ENCODE results near the gene TSPAN18. TPM values are rescaled to one million over a fixed set of nuclear protein-coding genes. Genes with fewer than 3 reads are reported as not detected.

The TSPAN18 gene
- total and polyA plus RNA-seq, 2 donors from 2014 or later, result 13.8 to 38.1 TPM

DNA sequence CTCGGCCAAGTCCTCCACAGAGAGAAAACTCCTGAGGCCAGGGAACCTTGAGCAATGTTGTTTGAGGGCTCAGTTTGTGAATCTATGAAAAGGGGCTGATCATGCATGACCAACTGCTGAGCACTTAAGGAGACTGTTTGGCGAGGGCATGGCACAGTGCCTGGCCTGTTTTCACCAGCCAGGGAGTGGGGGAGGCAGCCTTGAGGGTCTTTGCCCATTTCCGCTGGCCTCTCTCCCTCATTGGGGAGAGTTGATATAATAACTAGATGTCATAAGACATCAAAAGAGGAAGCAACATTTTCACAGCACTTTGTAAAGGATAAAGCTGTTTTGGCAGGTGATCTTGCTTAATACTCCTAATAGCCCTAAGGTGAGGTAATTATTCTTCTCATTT is 113.3 kb downstream of the TSPAN18 start:
- peaks cover 0 to 4% (median 0%) of the 10 kb centered on the region in 3 donors for H3K9me3 ChIP-seq (ENCODE audit: control insufficient read depth in 2 of 3, insufficient read depth in 1 of 3, low read length in 3 of 3)
- TF ChIP-seq CTCF (IDR thresholded peaks at IDR 0.05; ENCODE audit: borderline replicate concordance, extremely low read depth, insufficient read depth), result no peak
- intact Hi-C loops (cut with DNase I), result no loop called here
- DNase-seq (peak in 1 of 5 donors; percentile 35), FAIRE-seq (no peak)
- no peak overlapping the region for H3K4me3 ChIP-seq (ENCODE audit: low read length in 3 of 3)
- no peak overlapping the region for H3K9ac ChIP-seq (ENCODE audit: low read length in 3 of 3)
- H3K4me1 ChIP-seq (ENCODE audit: control insufficient read depth in 2 of 3, insufficient read depth in 2 of 3, low read depth in 1 of 3, low read length in 3 of 3), result peaks cover 3 to 13% (median 11%) of the 10 kb centered on the region in 3 donors
- no peaks in the 10 kb centered on the region for H3K27me3 ChIP-seq (ENCODE audit: control insufficient read depth, insufficient read depth, low read length)
- H3K36me3 ChIP-seq (ENCODE audit: control insufficient read depth in 2 of 3, insufficient read depth in 3 of 3, low read length in 3 of 3), result no peaks in the 10 kb centered on the region
- H3K27ac ChIP-seq (ENCODE audit: low read depth in 2 of 2, low read length in 2 of 2), result peak overlapping the region in 1 of 2 donors; percentile 66

- FAIRE-seq, result no peak
- Histone ChIP-seq H3K9ac (ENCODE audit: low read length in 3 of 3) (no peak overlapping the region), H3K27me3 (ENCODE audit: control insufficient read depth, insufficient read depth, low read length) (no peaks in the 10 kb centered on the region), H3K4me1 (ENCODE audit: control insufficient read depth in 2 of 3, insufficient read depth in 2 of 3, low read depth in 1 of 3, low read length in 3 of 3) (peaks cover 2 to 12% (median 8%) of the 10 kb centered on the region in 3 donors), H3K4me3 (ENCODE audit: low read length in 3 of 3) (no peak overlapping the region), H3K36me3 (ENCODE audit: control insufficient read depth in 2 of 3, insufficient read depth in 3 of 3, low read length in 3 of 3) (no peaks in the 10 kb centered on the region), H3K9me3 (ENCODE audit: control insufficient read depth in 2 of 3, insufficient read depth in 1 of 3, low read length in 3 of 3) (peaks cover 0 to 4% (median 0%) of the 10 kb centered on the region in 3 donors), H3K27ac (ENCODE audit: low read depth in 2 of 2, low read length in 2 of 2) (no peak overlapping the region)
- TF ChIP-seq CTCF (IDR thresholded peaks at IDR 0.05; ENCODE audit: borderline replicate concordance, extremely low read depth, insufficient read depth), result no peak
- intact Hi-C loops (cut with DNase I), result no loop called here
- no peak for DNase-seq
Measured at GRCh38 chr11:44840521-44841251, 113.9 kb downstream of the TSPAN18 start.

- intact Hi-C loops (cut with DNase I), result no loop called here
- FAIRE-seq, result no peak
Measured at GRCh38 chr11:44842220-44842619, 115.5 kb downstream of the TSPAN18 start.

More at GRCh38 chr11:44842220-44842619, 115.5 kb downstream of the TSPAN18 start:
- H3K4me1 ChIP-seq (ENCODE audit: control insufficient read depth in 2 of 3, insufficient read depth in 2 of 3, low read depth in 1 of 3, low read length in 3 of 3), result peaks cover 0 to 14% (median 8%) of the 10 kb centered on the region in 3 donors
- H3K36me3 ChIP-seq (ENCODE audit: control insufficient read depth in 2 of 3, insufficient read depth in 3 of 3, low read length in 3 of 3), result no peaks in the 10 kb centered on the region
- no peak overlapping the region for H3K4me3 ChIP-seq (ENCODE audit: low read length in 3 of 3)
- H3K9ac ChIP-seq (ENCODE audit: low read length in 3 of 3), result no peak overlapping the region
- no peak for TF ChIP-seq CTCF (IDR thresholded peaks at IDR 0.05; ENCODE audit: borderline replicate concordance, extremely low read depth, insufficient read depth)
- H3K9me3 ChIP-seq (ENCODE audit: control insufficient read depth in 2 of 3, insufficient read depth in 1 of 3, low read length in 3 of 3), result peaks cover 0 to 4% (median 0%) of the 10 kb centered on the region in 3 donors
- no peaks in the 10 kb centered on the region for H3K27me3 ChIP-seq (ENCODE audit: control insufficient read depth, insufficient read depth, low read length)
- DNase-seq, result peak in 2 of 5 donors; percentile 56 to 63
- peak overlapping the region; percentile 13 to 66 for H3K27ac ChIP-seq (ENCODE audit: low read depth in 2 of 2, low read length in 2 of 2)
